HFFc6 (cell line): ENCODE measurements around the gene NHP2. TPM values are rescaled to one million over a fixed set of nuclear protein-coding genes. Genes with fewer than 3 reads are reported as not detected.

ENCODE experiments used
- DNase-seq: peaks from one replicate; pipeline ENCODE4 v3.0.0-alpha.2; 2018
- H3K27ac Mint-ChIP-seq: 2 replicates; pipeline ENCODE4 v1.8.0; 2020; ENCODE audit warnings: mild to moderate bottlenecking, mixed read lengths
- H3K27me3 Mint-ChIP-seq: 2 replicates; pipeline ENCODE4 v1.8.0; 2021; ENCODE audit warnings: mild to moderate bottlenecking, moderate library complexity, mixed read lengths; ENCODE audit not compliant: insufficient read depth
- H3K36me3 Mint-ChIP-seq: 2 replicates; pipeline ENCODE4 v1.8.0; 2021; ENCODE audit warnings: low read depth, mixed read lengths
- H3K4me1 Mint-ChIP-seq: 2 replicates; pipeline ENCODE4 v1.8.0; 2020; ENCODE audit warnings: low read depth, mixed read lengths
- H3K4me3 Mint-ChIP-seq: 2 replicates; pipeline ENCODE4 v1.8.0; 2020; ENCODE audit warnings: mild to moderate bottlenecking, moderate library complexity, mixed read lengths
- H3K9me3 Mint-ChIP-seq: 2 replicates; pipeline ENCODE4 v1.8.0; 2020; ENCODE audit warnings: mild to moderate bottlenecking, mixed read lengths
- total RNA-seq, 6 experiments: library from RNA; stranded (reverse); fragmentation: NEBNext Ultra II Directional; extraction: Animal tissue kit (Norgen Biotek cat#: 25700); gene quantifications; 2 replicates in 1 of 6; 3 replicates in 5 of 6; pipeline ENCODE4 v1.2.3, GENCODE V29; 2021
- TF ChIP-seq, protein P1 (sequence below): fragments of 200-600 bp; sonication (generic); IDR thresholded peaks from 2 replicates; pipeline ENCODE4 v1.5.0; 2021; ENCODE audit warnings: antibody characterized with exemption, mild to moderate bottlenecking

NHP2 gene
- total RNA-seq, 6 experiments from 2014 or later: 172 to 204 (median 184) TPM

DNA sequence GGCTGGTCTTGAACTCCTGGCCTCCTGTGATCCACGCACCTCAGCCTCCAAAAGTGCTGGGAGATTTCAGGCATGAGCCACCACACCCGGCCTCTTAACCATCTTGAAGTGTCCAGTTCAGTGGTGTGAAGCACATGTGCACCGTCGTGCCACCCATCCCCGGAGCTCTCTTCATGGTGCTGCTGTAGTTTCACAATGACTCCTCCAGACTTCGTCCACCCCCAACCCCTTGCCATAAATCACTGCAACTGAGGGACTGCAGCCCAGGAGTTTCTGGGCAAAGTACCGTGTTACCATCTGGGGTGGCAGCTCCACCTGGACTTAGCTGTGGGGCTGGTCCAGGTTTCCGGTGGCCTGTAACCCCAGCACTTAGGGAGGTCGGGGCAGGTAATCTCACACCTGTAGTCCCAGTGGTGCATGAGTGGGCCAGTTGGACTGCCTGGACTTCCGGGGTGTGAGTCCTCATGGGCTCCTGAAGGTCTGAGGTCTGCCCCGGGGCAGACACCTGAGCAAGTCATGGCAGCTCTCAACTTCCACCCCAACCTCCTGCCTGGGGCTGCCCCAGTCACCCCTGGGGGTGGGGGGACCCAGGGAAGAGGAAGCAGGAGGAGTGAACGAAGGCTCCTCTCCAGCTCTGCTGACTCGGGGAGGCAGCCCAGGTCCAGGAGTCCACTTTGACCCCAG, 47.0 kb downstream of the NHP2 start:
- Mint-ChIP-seq H3K36me3 (no peaks in the 10 kb centered on the region), H3K27ac (no peak overlapping the region), H3K4me3 (no peak overlapping the region), H3K27me3 (peaks cover 21% of the 10 kb centered on the region), H3K9me3 (no peaks in the 10 kb centered on the region), H3K4me1 (no peaks in the 10 kb centered on the region)
- no peak for DNase-seq
- TF ChIP-seq, protein P1, sequence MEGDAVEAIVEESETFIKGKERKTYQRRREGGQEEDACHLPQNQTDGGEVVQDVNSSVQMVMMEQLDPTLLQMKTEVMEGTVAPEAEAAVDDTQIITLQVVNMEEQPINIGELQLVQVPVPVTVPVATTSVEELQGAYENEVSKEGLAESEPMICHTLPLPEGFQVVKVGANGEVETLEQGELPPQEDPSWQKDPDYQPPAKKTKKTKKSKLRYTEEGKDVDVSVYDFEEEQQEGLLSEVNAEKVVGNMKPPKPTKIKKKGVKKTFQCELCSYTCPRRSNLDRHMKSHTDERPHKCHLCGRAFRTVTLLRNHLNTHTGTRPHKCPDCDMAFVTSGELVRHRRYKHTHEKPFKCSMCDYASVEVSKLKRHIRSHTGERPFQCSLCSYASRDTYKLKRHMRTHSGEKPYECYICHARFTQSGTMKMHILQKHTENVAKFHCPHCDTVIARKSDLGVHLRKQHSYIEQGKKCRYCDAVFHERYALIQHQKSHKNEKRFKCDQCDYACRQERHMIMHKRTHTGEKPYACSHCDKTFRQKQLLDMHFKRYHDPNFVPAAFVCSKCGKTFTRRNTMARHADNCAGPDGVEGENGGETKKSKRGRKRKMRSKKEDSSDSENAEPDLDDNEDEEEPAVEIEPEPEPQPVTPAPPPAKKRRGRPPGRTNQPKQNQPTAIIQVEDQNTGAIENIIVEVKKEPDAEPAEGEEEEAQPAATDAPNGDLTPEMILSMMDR: no peak

DNA sequence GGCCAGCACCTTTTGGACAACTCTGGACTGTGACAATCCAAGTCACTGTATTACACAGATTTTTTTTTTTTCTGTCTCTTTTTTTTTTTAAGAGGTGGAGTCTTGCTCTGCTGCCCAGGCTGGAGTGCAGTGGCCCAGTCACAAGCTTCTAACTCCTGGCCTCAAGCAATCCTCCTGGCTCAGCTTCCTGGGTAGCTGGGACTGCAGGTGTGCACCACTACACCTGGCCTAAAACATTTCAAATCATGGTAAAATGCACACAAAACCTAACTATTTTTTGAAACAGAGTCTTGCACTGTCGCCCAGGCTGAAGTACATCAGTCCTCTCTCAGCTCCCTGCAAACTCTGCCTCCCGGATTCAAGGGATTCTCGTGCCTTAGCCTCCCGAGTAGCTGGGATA, 47.6 kb downstream of the NHP2 start:
- H3K4me3 Mint-ChIP-seq: no peak overlapping the region
- H3K27ac Mint-ChIP-seq: no peak overlapping the region
- no peaks in the 10 kb centered on the region for H3K4me1 Mint-ChIP-seq
- DNase-seq: no peak
- H3K9me3 Mint-ChIP-seq: no peaks in the 10 kb centered on the region
- no peaks in the 10 kb centered on the region for H3K36me3 Mint-ChIP-seq
- peaks cover 21% of the 10 kb centered on the region for H3K27me3 Mint-ChIP-seq
- TF ChIP-seq, protein P1: no peak

DNA sequence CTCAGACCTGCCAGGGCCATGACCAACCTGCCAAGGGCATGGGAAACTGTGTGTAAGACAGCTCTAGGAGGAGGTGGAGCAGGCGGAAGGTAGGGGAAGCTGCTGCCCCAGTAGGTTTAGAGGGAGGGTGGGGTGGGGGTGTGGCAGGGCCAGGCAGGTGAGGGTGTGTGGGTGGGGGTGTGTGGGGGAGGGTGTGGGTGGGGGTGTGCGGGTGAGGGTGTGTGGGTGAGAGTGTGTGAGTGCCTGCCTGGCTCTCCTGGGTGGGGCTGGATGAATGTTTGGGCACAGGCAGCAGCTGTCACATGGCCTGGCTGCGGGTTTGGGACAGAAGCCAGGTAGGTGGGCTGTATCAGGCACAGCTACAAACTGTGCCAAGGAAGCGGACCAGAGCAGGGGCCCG, 49.2 kb downstream of the NHP2 start:
- H3K27ac Mint-ChIP-seq: no peak overlapping the region
- DNase-seq: no peak
- no peaks in the 10 kb centered on the region for H3K36me3 Mint-ChIP-seq
- H3K27me3 Mint-ChIP-seq: peaks cover 17% of the 10 kb centered on the region
- no peaks in the 10 kb centered on the region for H3K4me1 Mint-ChIP-seq
- no peaks in the 10 kb centered on the region for H3K9me3 Mint-ChIP-seq
- H3K4me3 Mint-ChIP-seq: no peak overlapping the region
- TF ChIP-seq, protein P1: no peak

DNA sequence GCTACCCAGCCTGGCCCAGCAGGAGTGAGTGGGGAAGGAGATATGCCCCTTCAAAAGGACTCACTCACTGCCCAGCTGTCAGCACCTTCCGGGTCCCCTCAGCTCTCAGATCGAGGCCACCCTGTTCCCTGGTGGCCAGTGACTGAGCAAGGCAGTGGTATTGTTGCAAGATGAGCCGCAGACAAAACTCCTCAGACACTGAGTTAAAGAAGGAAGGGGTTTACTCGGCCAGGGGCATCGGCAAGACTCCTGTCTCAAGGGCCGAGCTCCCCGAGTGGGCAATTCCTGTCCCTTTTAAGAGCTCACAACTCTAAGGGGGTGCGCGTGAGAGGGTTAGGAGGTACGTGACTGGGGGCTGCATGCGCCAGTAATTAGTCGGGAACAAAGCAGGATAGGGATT, 50.1 kb downstream of the NHP2 start:
- no peaks in the 10 kb centered on the region for H3K9me3 Mint-ChIP-seq
- H3K4me1 Mint-ChIP-seq: no peaks in the 10 kb centered on the region
- TF ChIP-seq, protein P1: no peak
- DNase-seq: no peak
- H3K27ac Mint-ChIP-seq: no peak overlapping the region
- no peaks in the 10 kb centered on the region for H3K36me3 Mint-ChIP-seq
- no peak overlapping the region for H3K4me3 Mint-ChIP-seq
- H3K27me3 Mint-ChIP-seq: peaks cover 16% of the 10 kb centered on the region

Other genes starting within 250 kb of the NHP2 start
- not detected for gene PROP1, start 157.6 kb downstream of the NHP2 start, total RNA-seq
- under 1 TPM in 3 of 6 experiments, not detected in 3; 0.03 to 0.05 (median 0.05) TPM for gene N4BP3, start 40.4 kb downstream of the NHP2 start, total RNA-seq
- 10 to 100 TPM; 18.2 to 23.3 (median 21.9) TPM for gene RMND5B, start 22.9 kb downstream of the NHP2 start, total RNA-seq
- not detected for gene GMCL2, start 33.5 kb upstream of the NHP2 start, total RNA-seq
- 100 to 1,000 TPM; 153 to 218 (median 197) TPM for gene HNRNPAB, start 50.6 kb upstream of the NHP2 start, total RNA-seq
- gene PHYKPL, start 78.9 kb upstream of the NHP2 start, total RNA-seq: 10 to 100 TPM; 18.7 to 25.6 (median 23.9) TPM